Measurements from ENCODE around the gene PGPEP1. TPM values are rescaled to one million over a fixed set of nuclear protein-coding genes. Genes with fewer than 3 reads are reported as not detected.
"Not testable (repeated sequence)": the region's sequence is repeated elsewhere in the genome, so short reads cannot be mapped to it uniquely, and the experiment has no call there.

The PGPEP1 gene
- total RNA-seq, 2 experiments from 2014 or later, result 15.7 to 17.8 TPM

GRCh38 chr19:18361646-18362045, 21.2 kb downstream of the PGPEP1 start:
- Mint-ChIP-seq H3K9me3 (no peaks in the 10 kb centered on the region), H3K27me3 (no peaks in the 10 kb centered on the region), H3K4me3 (no peak overlapping the region), H3K27ac (no peak overlapping the region), H3K36me3 (peaks cover 32% of the 10 kb centered on the region), H3K4me1 (peaks cover 8% of the 10 kb centered on the region)
- no peak for DNase-seq

- H3K27me3 Mint-ChIP-seq, result no peaks in the 10 kb centered on the region
- H3K36me3 Mint-ChIP-seq, result peaks cover 18% of the 10 kb centered on the region
- no peaks in the 10 kb centered on the region for H3K9me3 Mint-ChIP-seq
- peaks cover 8% of the 10 kb centered on the region for H3K4me1 Mint-ChIP-seq
- no peak overlapping the region for H3K4me3 Mint-ChIP-seq
- DNase-seq, result no peak
- no peak overlapping the region for H3K27ac Mint-ChIP-seq
These were observed 22.6 kb downstream of the PGPEP1 start for GRCh38 chr19:18362934-18363542.

DNA sequence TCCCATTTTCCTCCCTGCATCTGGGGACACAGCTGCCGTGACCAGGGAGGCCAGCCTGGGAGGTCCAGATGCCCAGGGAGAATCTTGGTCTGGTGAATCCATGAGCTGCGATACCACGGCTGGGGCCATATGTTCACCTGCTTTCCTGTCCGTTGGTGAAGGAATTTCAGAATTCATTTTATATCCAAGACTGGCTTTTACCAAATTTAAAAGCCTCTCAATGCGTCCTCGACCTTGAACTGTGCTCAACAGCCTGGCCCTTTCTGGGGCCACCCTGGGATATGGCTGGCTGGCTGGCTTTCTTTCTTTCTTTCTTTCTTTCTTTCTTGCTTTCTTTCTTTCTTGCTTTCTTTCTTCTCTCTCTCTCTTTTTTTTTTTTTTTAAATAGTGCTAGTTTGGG, 23.4 kb downstream of the PGPEP1 start:
- DNase-seq, result no peak
- no peaks in the 10 kb centered on the region for H3K9me3 Mint-ChIP-seq
- H3K27me3 Mint-ChIP-seq, result no peaks in the 10 kb centered on the region
- H3K4me1 Mint-ChIP-seq, result peaks cover 8% of the 10 kb centered on the region
- H3K36me3 Mint-ChIP-seq, result peaks cover 17% of the 10 kb centered on the region
- no peak overlapping the region for H3K4me3 Mint-ChIP-seq
- H3K27ac Mint-ChIP-seq, result no peak overlapping the region

DNA sequence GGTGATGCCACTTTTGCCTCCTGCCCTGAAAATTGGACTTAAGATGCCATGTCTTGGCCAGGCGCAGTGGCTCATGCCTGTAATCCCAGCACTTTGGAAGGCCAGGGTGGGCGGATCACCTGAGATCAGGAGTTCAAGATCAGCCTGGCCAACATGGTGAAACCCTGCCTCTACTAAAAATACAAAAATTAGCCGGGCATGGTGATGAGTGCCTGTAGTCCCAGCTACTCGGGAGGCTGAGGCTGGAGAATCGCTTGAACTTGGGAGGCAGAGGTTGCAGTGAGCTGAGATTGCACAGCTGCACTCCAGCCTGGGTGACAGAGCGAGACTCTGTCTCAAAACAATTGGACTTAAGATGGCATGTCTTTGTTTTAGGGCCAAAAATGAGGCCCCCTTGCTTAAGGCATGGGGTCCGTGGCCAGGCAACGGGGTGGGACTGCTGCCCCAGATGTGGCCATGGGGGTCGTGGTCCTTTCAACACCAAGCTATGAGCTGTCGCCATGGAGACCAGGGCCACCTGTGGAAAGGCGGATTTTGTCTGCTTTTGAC, 24.0 kb downstream of the PGPEP1 start:
- DNase-seq, H3K4me1 Mint-ChIP-seq, H3K27ac Mint-ChIP-seq, H3K4me3 Mint-ChIP-seq, H3K9me3 Mint-ChIP-seq, H3K27me3 Mint-ChIP-seq: not testable (repeated sequence)
- H3K36me3 Mint-ChIP-seq, result peaks cover 14% of the 10 kb centered on the region

DNA sequence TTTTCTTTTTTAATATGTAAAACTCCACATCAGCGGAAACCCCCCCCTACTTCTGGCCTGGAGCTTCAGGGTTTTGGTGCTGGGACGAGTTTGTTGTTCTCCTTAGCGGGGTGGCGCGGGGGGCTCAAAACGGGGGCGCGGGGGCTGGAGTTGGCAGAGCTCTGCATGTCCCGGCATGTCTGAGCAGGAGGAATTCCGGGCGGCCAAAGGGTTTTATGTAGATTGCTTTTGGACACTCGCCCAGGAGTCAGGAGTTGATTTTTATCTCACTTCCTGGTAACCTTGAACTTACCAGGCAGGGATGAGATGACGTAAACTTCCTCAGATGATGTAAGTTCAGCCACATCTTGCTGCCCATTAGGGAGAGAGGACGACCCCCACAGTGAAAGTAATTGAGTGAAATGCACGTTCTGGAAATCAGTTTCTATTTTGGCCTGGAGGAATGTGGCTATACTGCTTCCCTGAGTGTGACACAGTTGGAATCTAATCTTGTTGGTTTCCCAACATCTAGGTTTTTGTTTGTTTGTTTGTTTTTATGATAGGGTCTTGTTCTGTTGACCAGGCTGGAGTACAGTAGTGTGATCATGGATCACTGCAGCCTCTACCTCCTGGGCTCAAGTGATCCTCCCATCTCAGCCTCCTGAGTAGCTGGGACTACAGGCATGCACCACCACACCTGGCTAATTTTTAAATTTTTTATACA, 24.6 kb downstream of the PGPEP1 start:
- H3K27me3 Mint-ChIP-seq, result no peaks in the 10 kb centered on the region
- DNase-seq, result no peak
- no peak overlapping the region for H3K4me3 Mint-ChIP-seq
- peak overlapping the region; percentile 68 for H3K27ac Mint-ChIP-seq
- H3K9me3 Mint-ChIP-seq, result no peaks in the 10 kb centered on the region
- H3K36me3 Mint-ChIP-seq, result peaks cover 14% of the 10 kb centered on the region
- peaks cover 8% of the 10 kb centered on the region for H3K4me1 Mint-ChIP-seq

DNA sequence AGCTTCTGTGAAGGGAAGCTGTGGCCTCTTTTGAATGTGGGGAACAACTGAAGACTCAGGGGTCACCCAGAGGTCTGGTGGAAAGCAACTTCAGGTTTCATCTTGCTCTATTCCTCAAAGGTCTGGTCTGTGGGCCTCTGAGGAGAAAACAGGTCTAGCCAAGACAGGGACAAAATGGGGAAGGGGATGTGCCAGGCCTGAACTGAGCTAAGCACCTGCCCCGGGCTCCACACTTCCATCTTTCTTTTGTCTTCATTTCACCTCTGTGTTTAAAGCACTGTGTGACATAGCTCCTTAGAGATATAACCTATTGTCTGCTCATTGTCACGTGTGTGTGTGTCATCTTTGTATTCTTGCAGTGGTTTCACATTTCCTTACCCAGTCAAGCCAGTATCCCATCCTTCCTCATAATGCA, 25.6 kb downstream of the PGPEP1 start:
- no peak for DNase-seq
- Mint-ChIP-seq H3K9me3 (no peaks in the 10 kb centered on the region), H3K4me1 (peaks cover 8% of the 10 kb centered on the region), H3K27me3 (no peaks in the 10 kb centered on the region), H3K36me3 (peaks cover 14% of the 10 kb centered on the region), H3K27ac (no peak overlapping the region), H3K4me3 (no peak overlapping the region)

DNA sequence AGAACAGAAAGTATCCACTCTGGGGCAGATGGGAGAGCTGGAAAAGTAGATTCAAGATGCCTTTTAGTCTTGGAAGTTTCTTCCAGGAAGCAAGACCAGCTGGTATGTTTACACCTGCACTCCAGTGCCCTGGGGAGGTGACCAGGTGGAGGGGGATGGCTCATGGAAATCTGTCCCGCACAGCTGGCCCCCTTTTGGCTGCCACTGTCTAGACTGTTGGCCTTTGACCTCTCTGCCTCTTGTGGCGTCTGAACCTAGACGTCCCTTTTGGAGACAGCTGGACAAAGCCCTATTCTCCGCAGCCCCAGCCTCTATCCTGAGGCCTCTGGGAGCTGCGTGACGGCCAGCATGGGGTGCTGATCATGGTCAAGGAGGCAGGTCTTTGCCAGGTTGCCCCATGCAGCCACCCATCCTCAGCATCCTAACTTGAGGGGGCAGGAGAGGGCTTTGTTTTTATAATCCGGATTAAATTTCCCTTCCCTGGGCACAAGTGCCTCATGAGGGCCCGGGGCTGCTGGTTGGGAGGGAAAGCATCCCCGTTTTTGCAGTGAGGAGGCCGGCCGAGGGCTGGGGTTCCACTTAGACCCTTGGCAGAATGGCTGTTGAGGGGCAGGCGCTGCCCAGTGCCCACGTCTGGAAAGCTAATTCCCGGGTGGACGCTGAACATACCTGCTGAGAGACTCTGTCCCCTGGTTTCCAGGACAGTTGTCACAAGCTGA, 28.3 kb downstream of the PGPEP1 start:
- Mint-ChIP-seq H3K4me1 (peaks cover 12% of the 10 kb centered on the region), H3K36me3 (peaks cover 14% of the 10 kb centered on the region), H3K4me3 (no peak overlapping the region), H3K27me3 (peaks cover 3% of the 10 kb centered on the region), H3K9me3 (no peaks in the 10 kb centered on the region), H3K27ac (no peak overlapping the region)
- no peak for DNase-seq

DNA sequence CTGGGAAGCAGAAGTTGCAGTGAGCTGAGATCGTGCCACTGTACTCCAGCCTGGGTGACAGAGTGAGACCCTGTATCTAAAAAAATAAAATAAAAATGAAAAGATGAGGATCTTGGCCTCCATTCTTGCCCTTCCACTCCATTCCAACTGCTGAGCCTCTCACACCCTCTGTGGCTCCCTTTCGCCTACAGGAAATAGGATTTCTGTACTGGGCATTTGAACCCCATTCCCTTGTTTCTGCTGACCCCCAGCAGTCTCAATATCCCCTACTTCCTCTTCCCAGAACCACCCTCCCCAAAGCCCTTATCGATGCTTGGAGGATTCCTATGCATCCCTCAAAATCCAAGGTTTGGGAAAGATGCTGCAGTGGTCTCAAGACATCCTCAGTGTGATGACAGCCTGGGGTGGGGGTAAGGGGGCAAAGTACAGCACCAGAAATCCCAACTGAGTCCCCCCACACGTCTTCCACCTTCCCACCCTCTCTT, 33.1 kb downstream of the PGPEP1 start:
- DNase-seq, result no peak
- Mint-ChIP-seq H3K9me3 (no peaks in the 10 kb centered on the region), H3K36me3 (no peaks in the 10 kb centered on the region), H3K27me3 (peaks cover 9% of the 10 kb centered on the region), H3K4me3 (no peak overlapping the region), H3K27ac (peak overlapping the region; percentile 47), H3K4me1 (peaks cover 12% of the 10 kb centered on the region)

DNA sequence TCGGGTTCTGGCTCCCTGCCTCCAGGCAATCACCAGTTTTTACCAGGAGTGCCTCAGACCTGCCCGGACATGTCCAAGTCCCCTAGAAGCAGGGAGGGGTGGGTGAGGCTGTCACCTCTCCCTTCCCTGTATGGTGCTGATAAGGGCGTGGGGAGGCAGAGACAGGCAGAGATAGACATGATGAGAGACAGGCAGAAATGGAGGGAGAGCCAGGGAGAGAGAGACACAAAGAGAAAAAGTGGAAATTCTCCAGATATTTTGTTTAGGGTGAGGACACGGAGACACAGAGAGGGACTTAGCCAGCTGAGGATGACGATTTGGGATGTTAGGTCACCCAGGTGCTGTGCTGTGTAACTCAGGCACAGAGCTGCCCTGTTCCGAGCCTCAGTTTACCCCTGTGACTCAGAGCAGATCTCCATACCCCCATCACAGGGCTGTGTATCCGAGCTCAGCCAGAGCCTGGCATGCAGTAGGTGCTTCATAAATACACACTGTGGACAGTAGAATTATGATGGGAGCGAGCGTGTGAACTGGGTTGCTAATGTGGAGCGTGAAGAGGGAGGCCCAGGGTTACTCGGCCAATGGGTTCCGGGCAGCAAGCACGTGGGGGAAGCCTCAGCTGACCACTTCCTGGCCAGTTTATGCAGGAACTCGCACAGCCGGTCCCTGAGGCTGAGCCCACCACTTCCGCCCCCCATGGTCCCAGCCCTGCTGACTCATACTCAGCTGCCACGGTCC, 33.7 kb downstream of the PGPEP1 start:
- peak; percentile 75 for DNase-seq
- Mint-ChIP-seq H3K4me1 (peaks cover 12% of the 10 kb centered on the region), H3K9me3 (no peaks in the 10 kb centered on the region), H3K27me3 (peaks cover 9% of the 10 kb centered on the region), H3K36me3 (no peaks in the 10 kb centered on the region), H3K27ac (peak overlapping the region; percentile 47), H3K4me3 (no peak overlapping the region)

- Mint-ChIP-seq H3K27me3 (peaks cover 21% of the 10 kb centered on the region), H3K4me1 (peaks cover 12% of the 10 kb centered on the region), H3K9me3 (no peaks in the 10 kb centered on the region), H3K4me3 (no peak overlapping the region), H3K36me3 (no peaks in the 10 kb centered on the region), H3K27ac (no peak overlapping the region)
- DNase-seq, result no peak
These were observed 36.6 kb downstream of the PGPEP1 start for GRCh38 chr19:18377026-18377425.

- no peaks in the 10 kb centered on the region for H3K4me1 Mint-ChIP-seq
- peaks cover 38% of the 10 kb centered on the region for H3K27me3 Mint-ChIP-seq
- no peak for DNase-seq
- no peaks in the 10 kb centered on the region for H3K36me3 Mint-ChIP-seq
- H3K27ac Mint-ChIP-seq, result no peak overlapping the region
- no peaks in the 10 kb centered on the region for H3K9me3 Mint-ChIP-seq
- H3K4me3 Mint-ChIP-seq, result no peak overlapping the region
These were observed 39.7 kb downstream of the PGPEP1 start for GRCh38 chr19:18379803-18380747.

GRCh38 chr19:18380843-18381242, 40.4 kb downstream of the PGPEP1 start:
- Mint-ChIP-seq H3K36me3 (no peaks in the 10 kb centered on the region), H3K4me1 (no peaks in the 10 kb centered on the region), H3K27ac (no peak overlapping the region), H3K9me3 (no peaks in the 10 kb centered on the region), H3K4me3 (no peak overlapping the region), H3K27me3 (peaks cover 45% of the 10 kb centered on the region)
- DNase-seq, result no peak

DNA sequence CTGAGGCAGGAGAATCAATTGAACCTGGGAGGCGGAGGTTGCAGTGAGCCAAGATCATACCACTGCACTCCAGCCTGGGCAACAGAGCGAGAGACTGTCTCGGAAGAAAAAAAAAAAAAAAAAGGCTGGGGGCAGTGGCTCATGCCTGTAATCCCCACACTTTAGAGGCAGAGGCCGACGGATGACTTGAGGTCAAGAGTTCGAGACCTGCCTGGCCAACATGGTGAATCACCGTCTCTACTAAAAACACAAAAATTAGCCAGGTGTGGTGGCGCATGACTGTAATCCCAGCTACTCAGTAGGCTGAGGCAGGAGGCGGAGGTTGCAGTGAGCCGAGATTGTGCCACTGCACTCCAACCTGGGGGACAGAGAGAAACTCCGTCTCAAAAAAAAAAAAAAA, 43.2 kb downstream of the PGPEP1 start:
- H3K4me3 Mint-ChIP-seq, DNase-seq, H3K9me3 Mint-ChIP-seq, H3K4me1 Mint-ChIP-seq, H3K36me3 Mint-ChIP-seq, H3K27ac Mint-ChIP-seq: not testable (repeated sequence)
- H3K27me3 Mint-ChIP-seq, result peaks cover 70% of the 10 kb centered on the region

- no peak for DNase-seq
- Mint-ChIP-seq H3K4me1 (peaks cover 7% of the 10 kb centered on the region), H3K4me3 (no peak overlapping the region), H3K9me3 (no peaks in the 10 kb centered on the region), H3K27ac (no peak overlapping the region), H3K27me3 (peaks cover 79% of the 10 kb centered on the region), H3K36me3 (no peaks in the 10 kb centered on the region)
These were observed 44.4 kb downstream of the PGPEP1 start for GRCh38 chr19:18384775-18385174.
